ENCODE measurements around the gene CD82. TPM values are rescaled to one million over a fixed set of nuclear protein-coding genes. Genes with fewer than 3 reads are reported as not detected.

CD82 gene
- total and polyA plus RNA-seq, 2 of the 8 experiments (the other 6 are each of a cell fraction or from before 2014, with no cell fraction given), result 7.9 to 10.3 TPM

DNA sequence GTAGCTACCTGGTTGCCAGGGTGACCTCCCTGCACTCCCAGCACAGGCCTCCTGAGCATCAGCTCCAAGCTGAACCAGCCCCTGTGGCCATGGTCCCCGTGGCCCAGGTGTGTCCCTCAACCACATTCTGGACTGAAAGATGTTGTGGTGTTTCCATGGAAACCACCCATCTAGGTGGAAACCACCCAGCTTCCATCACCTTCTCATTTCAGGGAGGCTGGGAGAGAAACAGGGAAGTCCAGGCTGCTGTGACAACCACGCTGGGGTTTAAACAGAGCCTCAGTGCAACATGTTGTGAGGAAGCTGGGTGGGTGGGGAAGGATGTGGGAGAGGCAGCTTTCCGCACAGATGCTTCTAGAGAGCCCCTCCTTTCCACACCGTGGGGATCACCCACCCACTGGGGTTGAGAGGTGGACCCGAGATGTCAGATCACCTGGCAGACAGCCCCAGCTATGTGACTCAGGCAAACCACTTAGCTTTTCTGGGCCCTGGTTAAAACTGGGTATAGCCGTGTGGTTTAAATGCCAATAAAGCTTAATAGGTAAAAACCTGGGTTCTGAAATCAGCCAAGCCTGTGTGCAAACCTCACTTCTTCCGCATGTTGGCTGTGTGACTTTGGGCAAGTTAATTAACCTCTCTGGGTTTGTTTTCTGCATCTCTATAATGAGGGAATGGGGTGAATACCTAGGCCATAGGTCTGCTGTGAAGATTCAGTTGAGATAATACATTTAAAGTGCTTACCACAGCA lies 46.4 kb downstream of the CD82 start:
- Histone ChIP-seq H2BK20ac (ENCODE audit: low read length) (no peak overlapping the region), H4K91ac (replicated peaks; ENCODE audit: insufficient read length, low read length) (no peak overlapping the region), H3K79me1 (ENCODE audit: low read depth, low read length) (no peaks in the 10 kb centered on the region), H3K4me3 (ENCODE audit: extremely low read depth in 1 of 4, insufficient read depth in 2 of 4, low read depth in 3 of 4, low read length in 4 of 4) (no peak overlapping the region), H3K14ac (ENCODE audit: insufficient read length) (no peak overlapping the region), H2BK5ac (ENCODE audit: low read depth, low read length) (no peak overlapping the region), H4K5ac (ENCODE audit: insufficient read length, low read depth, low read length) (no peak overlapping the region), H3K56ac (replicated peaks; ENCODE audit: insufficient read length, low read depth, low read length) (no peak overlapping the region), H3K79me2 (ENCODE audit: control insufficient read depth in 1 of 2, insufficient read depth in 2 of 2, low read length in 2 of 2) (no peaks in the 10 kb centered on the region), H3K23me2 (ENCODE audit: low read depth, low read length) (no peaks in the 10 kb centered on the region), H3K9ac (replicated peaks in 1 of 4; ENCODE audit: extremely low read depth in 1 of 4, low read depth in 3 of 4, low read length in 3 of 4) (no peak overlapping the region), H3K4me2 (ENCODE audit: insufficient read depth in 1 of 2, low read depth in 2 of 2, low read length in 2 of 2) (no peak overlapping the region), H4K20me1 (replicated peaks in 1 of 2; ENCODE audit: control insufficient read depth in 1 of 2, insufficient read depth in 2 of 2, low read length in 2 of 2) (no peaks in the 10 kb centered on the region), H3K4ac (replicated peaks; ENCODE audit: insufficient read length, low read depth, low read length) (no peak overlapping the region), H3K27me3 (replicated peaks in 1 of 4; ENCODE audit: control insufficient read depth in 3 of 4, extremely low read depth in 1 of 4, insufficient read depth in 3 of 4, low read length in 3 of 4) (no peaks in the 10 kb centered on the region), H3K23ac (ENCODE audit: insufficient read length) (no peak overlapping the region), H2AFZ (ENCODE audit: low read length) (no peak overlapping the region), H3K9me3 (ENCODE audit: insufficient read depth in 2 of 2, low read depth in 1 of 2, low read length in 1 of 2) (no peaks in the 10 kb centered on the region), H2BK120ac (replicated peaks; ENCODE audit: low read depth, low read length) (no peak overlapping the region), H3K36me3 (ENCODE audit: control insufficient read depth in 2 of 4, insufficient read depth in 4 of 4, low read length in 3 of 4) (no peaks in the 10 kb centered on the region), H3K4me1 (replicated peaks in 1 of 4; ENCODE audit: control insufficient read depth in 3 of 4, insufficient read depth in 4 of 4, low read length in 3 of 4) (peaks cover 0 to 9% (median 1%) of the 10 kb centered on the region in 4 experiments; a peak in 3 of 7 replicates), H3K18ac (ENCODE audit: extremely low read depth, low read length) (no peak overlapping the region), H2BK15ac (ENCODE audit: low read length) (no peak overlapping the region), H4K8ac (ENCODE audit: extremely low read depth, insufficient read depth, low read length) (no peak overlapping the region), H3K27ac (ENCODE audit: low read depth, low read length) (no peak overlapping the region), H2BK12ac (ENCODE audit: low read depth, low read length) (0 out of 2 replicates have a peak overlapping the region, but pooled peaks have one; percentile 17), H2AK5ac (ENCODE audit: low read depth, low read length) (no peak overlapping the region)
- POLR2A ChIA-PET (ENCODE audit: partially characterized antibody), result no interaction called here
- CTCF ChIA-PET (ENCODE audit: partially characterized antibody), result interaction anchor here (0.7 to 7.0 kb wide), 14 partner anchors 9 to 315 kb away, joined by 3 to 182 read pairs (median 4); partner anchors contain the start of gene CD82
- TF ChIP-seq, protein P1, sequence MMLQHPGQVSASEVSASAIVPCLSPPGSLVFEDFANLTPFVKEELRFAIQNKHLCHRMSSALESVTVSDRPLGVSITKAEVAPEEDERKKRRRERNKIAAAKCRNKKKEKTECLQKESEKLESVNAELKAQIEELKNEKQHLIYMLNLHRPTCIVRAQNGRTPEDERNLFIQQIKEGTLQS (IDR thresholded peaks at IDR 0.05; ENCODE audit: insufficient read depth, low read depth, low read length), result no peak
- TF ChIP-seq KDM1A (IDR thresholded peaks at IDR 0.05; ENCODE audit: borderline replicate concordance, low read length) (0 out of 2 replicates have a peak, but pooled peaks have one; percentile 37), TEAD4 (IDR thresholded peaks at IDR 0.05; ENCODE audit: low read depth, low read length) (no peak)
- 93% methylated on average over 7 of the region's 7 CpGs; no CpG with 5 or more reads in 1 of the 2 experiments for WGBS, 2 experiments (ENCODE audit: extremely low coverage in 1 of 2, insufficient coverage in 1 of 2, insufficient read length in 1 of 2, insufficient replicate concordance in 2 of 2, low coverage in 1 of 2, low lambda C conversion rate in 2 of 2, missing lambda C conversion rate in 1 of 2)
- DNase-seq (ENCODE audit: low read depth in 1 of 2, low spot score in 2 of 2) (no peak), FAIRE-seq (no peak)
